ENCODE results near the gene MPZL1.

MPZL1 gene

GRCh38 chr1:167695147-167695546 is 26.6 kb upstream of the MPZL1 start:
- DNase-seq, result no peak

- DNase-seq, result no peak
Measured at GRCh38 chr1:167695756-167696561, 25.8 kb upstream of the MPZL1 start.

GRCh38 chr1:167697667-167698141 is 24.1 kb upstream of the MPZL1 start:
- peak in 44 of 56 donors; percentile 9 to 75 (median 38) for DNase-seq

- DNase-seq, result no peak
Measured at GRCh38 chr1:167698313-167698712, 23.5 kb upstream of the MPZL1 start.

- DNase-seq, result no peak
Measured at GRCh38 chr1:167701510-167701909, 20.3 kb upstream of the MPZL1 start.

- DNase-seq, result no peak
Measured at GRCh38 chr1:167703557-167703956, 18.2 kb upstream of the MPZL1 start.

GRCh38 chr1:167704715-167705114 is 17.1 kb upstream of the MPZL1 start:
- DNase-seq, result no peak

GRCh38 chr1:167705250-167705649 is 16.5 kb upstream of the MPZL1 start:
- DNase-seq, result no peak

- no peak for DNase-seq
Measured at GRCh38 chr1:167706363-167706762, 15.4 kb upstream of the MPZL1 start.

- DNase-seq, result no peak
Measured at GRCh38 chr1:167706931-167707877, 14.6 kb upstream of the MPZL1 start.

GRCh38 chr1:167707942-167708341 is 13.8 kb upstream of the MPZL1 start:
- DNase-seq, result no peak

GRCh38 chr1:167708940-167709389 is 12.8 kb upstream of the MPZL1 start:
- no peak for DNase-seq

- DNase-seq, result no peak
Measured at GRCh38 chr1:167710836-167711235, 10.9 kb upstream of the MPZL1 start.

- DNase-seq, result no peak
Measured at GRCh38 chr1:167711797-167712196, 10.0 kb upstream of the MPZL1 start.

GRCh38 chr1:167713330-167714081 is 8.3 kb upstream of the MPZL1 start:
- peak in 7 of 56 donors; percentile 6 to 33 (median 14) for DNase-seq

GRCh38 chr1:167714098-167714438 is 7.7 kb upstream of the MPZL1 start:
- DNase-seq, result peak in 16 of 56 donors; percentile 54 to 89 (median 80)

- DNase-seq, result peak; percentile 34 to 97 (median 82)
Measured at GRCh38 chr1:167714439-167715156, 7.2 kb upstream of the MPZL1 start.

GRCh38 chr1:167715157-167715999 is 6.4 kb upstream of the MPZL1 start:
- peak; percentile 13 to 95 (median 73) for DNase-seq

- no peak for DNase-seq
Measured at GRCh38 chr1:167716000-167716271, 5.8 kb upstream of the MPZL1 start.

- DNase-seq, result no peak
Measured at GRCh38 chr1:167717351-167717750, 4.4 kb upstream of the MPZL1 start.
